GM12878 (cell line): ENCODE data around the gene ULK1. TPM values are rescaled to one million over a fixed set of nuclear protein-coding genes. Genes with fewer than 3 reads are reported as not detected.

ENCODE experiments used
- ATAC-seq: fragments of 200-7000 bp; cut with Tn5 transposase; 3 replicates; pipeline ENCODE4 v1.9.1; 2020; ENCODE audit warnings: mild to moderate bottlenecking, moderate library complexity
- BruUV-seq: library from RNA; stranded (reverse); fragments of 400-500 nt; replicated peaks from 2 replicates; lab custom pipeline; 2021; lab: Mats Ljungman, UMichigan
- CTCF ChIA-PET: fragments of 300-600 bp; sonication (Branson Sonifier 250); formaldehyde crosslinking; extraction: SDS; loops from one replicate; lab custom pipeline; 2021; ENCODE audit warnings: inconsistent platforms; lab: Yijun Ruan, JAX
- POLR2A ChIA-PET: fragments of 350-600 bp; formaldehyde crosslinking; extraction: SDS; loops from one replicate; lab custom pipeline; 2021; ENCODE audit warnings: inconsistent platforms; lab: Charles Lee
- RAD21 ChIA-PET: fragments of 300-600 bp; sonication (Branson Sonifier 250); formaldehyde crosslinking; loops from one replicate; lab custom pipeline; 2023; ENCODE audit warnings: antibody characterized with exemption; ENCODE audit not compliant: unreplicated experiment; lab: Charles Lee
- SMC1A ChIA-PET: fragments of 300-600 bp; sonication (Branson Sonifier 250); formaldehyde crosslinking; loops from one replicate; lab custom pipeline; 2023; ENCODE audit not compliant: unreplicated experiment, uncharacterized antibody; lab: Charles Lee
- DNase-seq: peaks from one replicate; pipeline ENCODE4 v3.0.0-alpha.2; 2011; ENCODE audit warnings: low read depth, low spot score
- FAIRE-seq: peaks from 3 replicates; lab custom pipeline; 2011; peaks lifted over from hg19 to GRCh38; lab: Jason Lieb, UNC
- H2AFZ ChIP-seq: 2 replicates; pipeline ENCODE4 v1.6.0; 2011; ENCODE audit warnings: low read depth, low read length, control low read depth; ENCODE audit not compliant: control insufficient read depth
- H3K27ac ChIP-seq: 2 replicates; pipeline ENCODE4 v1.5.1; 2011; ENCODE audit warnings: control low read depth; ENCODE audit not compliant: control insufficient read depth, insufficient read depth
- H3K27me3 ChIP-seq, 2 experiments: replicated peaks in 1 of 2; 2 replicates each; pipeline versions ENCODE4 v1.6.0 to v1.6.1; 2011; ENCODE audit warnings: low read length in 1 of 2; ENCODE audit not compliant: control insufficient read depth in 2 of 2, insufficient read depth in 2 of 2
- H3K36me3 ChIP-seq, 2 experiments: 2 replicates each; pipeline ENCODE4 v1.5.1; 2011; ENCODE audit warnings: low read length in 1 of 2; ENCODE audit not compliant: control insufficient read depth in 2 of 2, insufficient read depth in 2 of 2
- H3K4me1 ChIP-seq: 2 replicates; pipeline ENCODE4 v1.6.1; 2011; ENCODE audit warnings: mild to moderate bottlenecking, low read length, moderate library complexity, mixed read lengths; ENCODE audit not compliant: control insufficient read depth, insufficient read depth
- H3K4me2 ChIP-seq: 2 replicates; pipeline ENCODE4 v1.6.0; 2011; ENCODE audit warnings: control low read depth; ENCODE audit not compliant: control insufficient read depth, insufficient read depth
- H3K4me3 ChIP-seq: fragments of 200-600 bp; sonication (generic); 2 replicates; pipeline ENCODE4 v1.5.1; 2016
- H3K79me2 ChIP-seq: 2 replicates; pipeline ENCODE4 v1.6.0; 2011; ENCODE audit warnings: low read length; ENCODE audit not compliant: control insufficient read depth, insufficient read depth
- H3K9ac ChIP-seq: 2 replicates; pipeline ENCODE4 v1.8.0; 2011; ENCODE audit warnings: low read length, control low read depth, mixed read lengths; ENCODE audit not compliant: control insufficient read depth, insufficient read depth
- H3K9me3 ChIP-seq: replicated peaks from 3 replicates; pipeline ENCODE4 v1.5.1; 2011; ENCODE audit warnings: mild to moderate bottlenecking, low read length; ENCODE audit not compliant: control insufficient read depth, insufficient read depth
- H4K20me1 ChIP-seq: 2 replicates; pipeline ENCODE4 v1.6.0; 2011; ENCODE audit not compliant: control insufficient read depth, insufficient read depth
- BHLHE40 ChIP-seq, 2 experiments: fragments of 450-650 bp in 1 of 2; IDR thresholded peaks; 2 replicates each; pipeline ENCODE4 v1.6.1; 2011 to 2017; ENCODE audit warnings: low read depth in 2 of 2, borderline replicate concordance in 1 of 2, improper control_type of control experiment in 1 of 2, low read length in 1 of 2, mild to moderate bottlenecking in 1 of 2
- CEBPB ChIP-seq, 2 experiments: fragments of 150-350 bp in 1 of 2; IDR thresholded peaks; 2 replicates each; pipeline ENCODE4 v1.6.1; 2012 to 2014; ENCODE audit warnings: low read depth in 2 of 2, low read length in 2 of 2, borderline replicate concordance in 1 of 2, inconsistent platforms in 1 of 2
- CTCF ChIP-seq, 3 experiments: IDR thresholded peaks in 2 of 3; conservative IDR thresholded peaks in 1 of 3; 2 replicates each; pipeline ENCODE4 v1.5.1; 2011; ENCODE audit warnings: low read depth in 3 of 3, low read length in 3 of 3, mild to moderate bottlenecking in 3 of 3, control low read depth in 2 of 3, moderate library complexity in 2 of 3, inconsistent platforms in 1 of 3, mixed read lengths in 1 of 3; ENCODE audit not compliant: control insufficient read depth in 2 of 3, insufficient read depth in 1 of 3; ENCODE audit errors: extremely low read depth in 1 of 3
- EGR1 ChIP-seq, 2 experiments: IDR thresholded peaks; 1 replicate in 1 of 2; 2 replicates in 1 of 2; pipeline ENCODE4 v1.6.1; 2011 to 2012; ENCODE audit warnings: low read depth in 2 of 2, low read length in 2 of 2, borderline replicate concordance in 1 of 2, mild to moderate bottlenecking in 1 of 2, moderate library complexity in 1 of 2
- ETV6 ChIP-seq, 2 experiments: fragments of 450-650 bp in 1 of 2; IDR thresholded peaks in 1 of 2; conservative IDR thresholded peaks in 1 of 2; 2 replicates each; pipeline ENCODE4 v1.6.1; 2014; ENCODE audit warnings: antibody characterized with exemption in 1 of 2, borderline replicate concordance in 1 of 2, low read depth in 1 of 2, mild to moderate bottlenecking in 1 of 2, moderate library complexity in 1 of 2
- MEF2B ChIP-seq: fragments of 450-650 bp; IDR thresholded peaks from 2 replicates; pipeline ENCODE4 v1.6.1; 2018; ENCODE audit warnings: mild to moderate bottlenecking, moderate library complexity; ENCODE audit not compliant: partially characterized antibody, poor library complexity, severe bottlenecking
- MYC ChIP-seq: IDR thresholded peaks from 2 replicates; pipeline ENCODE4 v1.6.1; 2011; ENCODE audit warnings: mild to moderate bottlenecking, low read length, moderate library complexity, inconsistent platforms; ENCODE audit not compliant: insufficient read depth, insufficient replicate concordance, insufficient read length, severe bottlenecking
- SUPT20H ChIP-seq: IDR thresholded peaks from 2 replicates; pipeline ENCODE4 v1.6.1; 2011; ENCODE audit warnings: low read depth, mild to moderate bottlenecking, low read length, moderate library complexity, borderline replicate concordance; ENCODE audit not compliant: control insufficient read depth
- TCF3 ChIP-seq: IDR thresholded peaks from 2 replicates; pipeline ENCODE4 v1.6.1; 2012; ENCODE audit warnings: low read depth, mild to moderate bottlenecking, low read length, borderline replicate concordance; ENCODE audit not compliant: insufficient read depth
- ZNF217 ChIP-seq: fragments of 450-650 bp; IDR thresholded peaks from 2 replicates; pipeline ENCODE4 v1.6.1; 2017; ENCODE audit warnings: antibody characterized with exemption, mild to moderate bottlenecking
- WGBS: methylation state at CpG from one replicate; pipeline ENCODE4 v1.1.6; 2016; ENCODE audit warnings: low lambda C conversion rate; ENCODE audit not compliant: insufficient replicate concordance, insufficient coverage; ENCODE audit errors: missing lambda C conversion rate; 5-methylcytosine and 5-hydroxymethylcytosine counted together
- in situ Hi-C: fragments of 300-500 bp; cut with MboI; formaldehyde crosslinking; loops from 9 replicates; pipeline ENCODE4 v1.14.3; 2018; ENCODE audit warnings: mixed read lengths
- intact Hi-C: fragments of 100-400 bp; cut with micrococcal nuclease; formaldehyde crosslinking; loops from one replicate; pipeline ENCODE4 v1.14.2; 2022; ENCODE audit not compliant: unreplicated experiment
- polyA plus RNA-seq, 11 experiments: library from polyadenylated mRNA; depleted of rRNA in 4 of 11; unstranded in 6 of 11; stranded (reverse) in 5 of 11; fragments of >200 nt; fragmentation: Nextera tagmentation in 4 of 11; fragmentation: Illumina TruSeq in 1 of 11; extraction: Ambion mirVana in 4 of 11; extraction: Trizol in 1 of 11; gene quantifications; 1 replicate in 1 of 11; 2 replicates in 10 of 11; pipeline versions ENCODE4 v1.2.1 to v1.2.3, GENCODE V29; 2011 to 2016; ENCODE audit warnings: inconsistent platforms in 2 of 11, missing spikeins in 2 of 11, low read depth in 1 of 11
- total RNA-seq, 4 experiments: library from RNA; depleted of rRNA in 3 of 4; stranded (reverse); fragments of >200 nt in 3 of 4; fragmentation: Illumina TruSeq in 1 of 4; extraction: Trizol in 1 of 4; gene quantifications; 2 replicates each; pipeline versions ENCODE4 v1.2.1 to v1.2.3, GENCODE V29; 2013 to 2021

ULK1 gene
- total and polyA plus RNA-seq, 10 of the 15 experiments (the other 5 are each of a cell fraction or from before 2014, with no cell fraction given) = 0.13 to 14.1 (median 1.5) TPM

- in situ Hi-C loops (no loop called here), intact Hi-C loops (no loop called here)
- no peaks in the 10 kb centered on the region for H3K79me2 ChIP-seq
- BruUV-seq = no TSS peak
- no peak for FAIRE-seq
- no peaks in the 10 kb centered on the region; a peak in 2 of 4 replicates for H3K36me3 ChIP-seq
- POLR2A ChIA-PET = no interaction called here
- H2AFZ ChIP-seq = no peak overlapping the region
- H3K27me3 ChIP-seq = no peaks in the 10 kb centered on the region
- CTCF ChIA-PET = no interaction called here
- RAD21 ChIA-PET = no interaction called here
- TF ChIP-seq BHLHE40 (IDR thresholded peaks at IDR 0.05; ENCODE audit: borderline replicate concordance in 1 of 2, low read depth in 2 of 2, low read length in 1 of 2) (no peak), ZNF217 (no peak), CEBPB (IDR thresholded peaks at IDR 0.05; ENCODE audit: borderline replicate concordance in 1 of 2, low read depth in 2 of 2, low read length in 2 of 2) (no peak), MYC (no peak), CTCF (IDR thresholded peaks at IDR 0.05 in 2 of 3, conservative IDR thresholded peaks at IDR 0.05 in 1 of 3; ENCODE audit: control insufficient read depth in 2 of 3, extremely low read depth in 1 of 3, insufficient read depth in 1 of 3, low read depth in 3 of 3, low read length in 3 of 3) (no peak), EGR1 (IDR thresholded peaks at IDR 0.05; ENCODE audit: borderline replicate concordance in 1 of 2, low read depth in 2 of 2, low read length in 2 of 2) (no peak), TCF3 (no peak), ETV6 (conservative IDR thresholded peaks at IDR 0.05 in 1 of 2, IDR thresholded peaks at IDR 0.05 in 1 of 2; ENCODE audit: borderline replicate concordance in 1 of 2, low read depth in 1 of 2) (no peak), SUPT20H (no peak), MEF2B (no peak)
- TF ChIP-seq, all 136 proteins: peak for 0
- peaks cover 2% of the 10 kb centered on the region for H3K4me1 ChIP-seq
- SMC1A ChIA-PET = no interaction called here
- no peak for DNase-seq
- H3K4me3 ChIP-seq = no peak overlapping the region
- no peaks in the 10 kb centered on the region for H3K9me3 ChIP-seq
- no peak overlapping the region for H3K9ac ChIP-seq
- ATAC-seq = no peak
- H3K27ac ChIP-seq = no peak overlapping the region
- H3K4me2 ChIP-seq = no peak overlapping the region
- no peaks in the 10 kb centered on the region for H4K20me1 ChIP-seq
- whole genome bisulfite sequencing = 97% methylated on average over 18 of the region's 18 CpGs
These were observed 23.4 kb downstream of the ULK1 start for GRCh38 chr12:131917711-131918306.
